Activated gamma-delta T cell treated with Interleukin-2 at 50 U/mL for 16 hours (primary cell): ENCODE measurements around the gene FRMD7.
"Not testable (repeated sequence)": the region's sequence is repeated elsewhere in the genome, so short reads cannot be mapped to it uniquely, and the experiment has no call there.

Source experiments
- DNase-seq: peaks from one replicate; pipeline ENCODE4 v3.0.0-alpha.2; 2020

The FRMD7 gene, protein sequence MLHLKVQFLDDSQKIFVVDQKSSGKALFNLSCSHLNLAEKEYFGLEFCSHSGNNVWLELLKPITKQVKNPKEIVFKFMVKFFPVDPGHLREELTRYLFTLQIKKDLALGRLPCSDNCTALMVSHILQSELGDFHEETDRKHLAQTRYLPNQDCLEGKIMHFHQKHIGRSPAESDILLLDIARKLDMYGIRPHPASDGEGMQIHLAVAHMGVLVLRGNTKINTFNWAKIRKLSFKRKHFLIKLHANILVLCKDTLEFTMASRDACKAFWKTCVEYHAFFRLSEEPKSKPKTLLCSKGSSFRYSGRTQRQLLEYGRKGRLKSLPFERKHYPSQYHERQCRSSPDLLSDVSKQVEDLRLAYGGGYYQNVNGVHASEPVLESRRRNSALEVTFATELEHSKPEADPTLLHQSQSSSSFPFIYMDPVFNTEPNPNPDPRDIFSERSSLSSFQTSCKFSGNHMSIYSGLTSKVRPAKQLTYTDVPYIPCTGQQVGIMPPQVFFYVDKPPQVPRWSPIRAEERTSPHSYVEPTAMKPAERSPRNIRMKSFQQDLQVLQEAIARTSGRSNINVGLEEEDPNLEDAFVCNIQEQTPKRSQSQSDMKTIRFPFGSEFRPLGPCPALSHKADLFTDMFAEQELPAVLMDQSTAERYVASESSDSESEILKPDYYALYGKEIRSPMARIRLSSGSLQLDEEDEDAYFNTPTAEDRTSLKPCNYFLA

GRCh38 chrX:132127743-132128142 lies at the start of gene FRMD7:
TSS of gene FRMD7 (minus strand) at chrX:132128020. CDS start at chrX:132127844, 176 bp downstream.
- DNase-seq: no peak

GRCh38 chrX:132173647-132174046 lies 45.8 kb upstream of the FRMD7 start:
- no peak for DNase-seq

- no peak for DNase-seq
Observed at GRCh38 chrX:132171881-132172280, 44.1 kb upstream of the FRMD7 start.

GRCh38 chrX:132171478-132171877 lies 43.7 kb upstream of the FRMD7 start:
- DNase-seq: no peak

- DNase-seq: no peak
Observed at GRCh38 chrX:132169554-132169953, 41.7 kb upstream of the FRMD7 start.

DNA sequence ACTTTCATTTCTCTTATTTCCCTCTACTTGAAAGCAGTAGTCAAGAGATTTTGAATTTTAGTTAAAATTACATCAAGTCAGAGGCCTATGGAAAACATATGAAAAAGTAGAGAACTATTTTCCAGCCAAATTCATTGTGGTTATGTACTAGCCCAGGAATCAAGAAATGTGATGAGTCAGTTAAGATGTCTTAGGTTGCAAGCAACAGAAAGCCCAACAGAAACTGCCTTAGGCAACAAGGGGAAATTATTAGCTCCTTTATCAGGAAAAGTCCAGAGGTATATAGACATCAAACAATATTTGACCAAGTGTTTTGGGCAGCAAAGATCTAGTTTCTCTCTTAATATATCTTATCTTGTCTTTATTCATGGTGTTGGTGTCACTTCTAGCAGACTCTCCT lies 37.8 kb upstream of the FRMD7 start:
- DNase-seq: no peak

- no peak for DNase-seq
Observed at GRCh38 chrX:132165005-132165404, 37.2 kb upstream of the FRMD7 start.

- not testable (repeated sequence) for DNase-seq
Observed at GRCh38 chrX:132163094-132163493, 35.3 kb upstream of the FRMD7 start.

GRCh38 chrX:132153166-132153565 lies 25.3 kb upstream of the FRMD7 start:
- DNase-seq: no peak

DNA sequence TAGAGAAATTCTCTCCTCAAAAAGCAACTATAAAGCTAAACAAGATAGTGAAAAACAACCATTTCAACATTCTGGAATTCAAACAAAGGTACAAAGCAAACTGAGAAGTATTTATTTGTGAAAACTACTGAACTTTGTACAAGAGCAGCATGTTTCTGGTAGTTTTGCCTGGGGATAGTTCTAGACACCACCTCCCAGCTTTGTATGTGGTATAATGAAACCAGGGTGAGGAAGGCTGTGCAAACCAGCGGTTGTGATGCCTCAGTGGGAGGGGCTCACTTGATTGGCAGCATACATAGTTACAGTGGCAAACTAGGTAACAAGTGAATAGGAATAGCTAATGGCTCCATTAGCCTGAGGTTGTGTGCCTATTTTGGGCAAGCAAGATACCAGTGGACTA lies 18.6 kb upstream of the FRMD7 start:
- no peak for DNase-seq

GRCh38 chrX:132144061-132144460 lies 16.2 kb upstream of the FRMD7 start:
- DNase-seq: no peak

- no peak for DNase-seq
Observed at GRCh38 chrX:132125906-132126305, 1.9 kb downstream of the FRMD7 start.

DNA sequence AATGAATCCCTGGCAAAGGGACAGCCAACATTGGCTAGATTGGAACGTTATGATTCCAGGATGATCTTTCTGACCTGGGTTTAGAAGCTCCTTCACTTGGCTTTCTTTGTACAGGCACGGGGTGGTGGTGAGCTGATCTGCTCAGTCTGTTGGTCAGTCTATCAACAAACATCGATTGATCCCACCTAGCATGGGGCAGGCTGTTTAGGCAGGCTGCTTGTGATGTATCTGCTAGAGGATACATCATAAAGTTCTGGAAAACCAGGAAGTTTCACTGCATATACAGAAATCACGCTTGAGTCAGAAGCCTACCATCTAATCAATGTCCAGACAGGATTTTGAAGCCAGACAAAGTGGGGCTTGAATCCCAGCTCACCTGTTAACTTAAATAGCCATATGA lies 6.9 kb downstream of the FRMD7 start:
- no peak for DNase-seq

GRCh38 chrX:132119821-132120515 lies 7.9 kb downstream of the FRMD7 start:
- no peak for DNase-seq

DNA sequence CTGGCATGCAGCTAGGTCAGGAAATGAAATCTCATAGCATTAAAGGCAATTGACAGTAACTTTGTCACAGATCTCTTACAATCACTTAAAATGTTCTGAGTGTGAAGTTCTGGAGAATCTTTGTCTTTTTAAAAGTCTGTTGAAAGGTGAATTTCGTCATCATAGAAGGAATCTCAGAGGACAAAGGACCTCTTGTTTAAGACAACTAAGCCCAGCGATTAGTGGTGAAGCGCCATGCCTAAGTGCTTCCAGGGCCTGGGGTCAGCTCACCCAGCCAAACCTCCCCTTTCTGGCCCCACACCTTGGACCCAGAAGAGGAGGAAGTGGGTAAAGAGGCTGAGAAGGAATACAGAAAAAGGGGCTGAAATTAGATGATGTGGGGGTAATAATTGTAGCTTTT lies 8.5 kb downstream of the FRMD7 start:
- DNase-seq: no peak

DNA sequence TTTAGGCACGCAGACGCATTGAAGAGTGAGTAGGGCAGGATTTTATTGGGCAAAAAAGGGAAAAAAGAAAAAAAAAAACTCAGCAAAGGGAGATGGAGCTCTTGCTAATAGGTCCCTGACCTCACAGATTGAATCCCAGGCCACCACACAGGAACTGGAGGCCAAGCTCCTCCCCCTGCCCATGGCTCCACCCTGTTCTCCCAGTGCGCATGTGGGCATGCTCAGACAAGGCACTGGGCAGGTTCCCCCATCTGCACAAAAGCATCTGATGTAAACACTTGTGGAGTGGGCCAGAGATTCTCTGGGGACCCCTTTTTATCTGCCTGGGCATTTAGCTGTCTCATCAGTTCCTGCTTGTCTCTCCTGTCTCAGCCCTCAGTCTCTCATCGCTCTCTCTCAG lies 9.5 kb downstream of the FRMD7 start:
- DNase-seq: no peak

DNA sequence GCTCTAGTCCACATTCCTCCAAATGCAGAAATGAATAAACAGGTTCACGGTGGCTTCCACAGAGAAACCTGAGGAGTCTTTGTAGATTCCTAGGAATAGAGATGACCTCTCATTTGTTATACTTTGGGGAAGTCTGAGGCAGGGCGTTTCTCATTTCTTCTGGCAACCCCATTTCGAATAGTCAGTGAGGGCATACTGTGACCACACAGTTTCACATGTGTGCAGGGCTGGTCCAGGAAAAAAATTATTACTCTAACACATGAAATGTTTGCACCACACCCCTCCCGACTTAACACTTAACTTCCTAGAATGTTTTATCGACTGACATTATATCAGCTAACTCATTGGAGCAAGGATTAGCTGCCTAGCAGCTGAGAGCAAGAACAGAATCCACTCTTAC lies 12.0 kb downstream of the FRMD7 start:
- DNase-seq: no peak

- DNase-seq: no peak
Observed at GRCh38 chrX:132114607-132115006, 13.2 kb downstream of the FRMD7 start.

- no peak for DNase-seq
Observed at GRCh38 chrX:132107291-132107690, 20.5 kb downstream of the FRMD7 start.

DNA sequence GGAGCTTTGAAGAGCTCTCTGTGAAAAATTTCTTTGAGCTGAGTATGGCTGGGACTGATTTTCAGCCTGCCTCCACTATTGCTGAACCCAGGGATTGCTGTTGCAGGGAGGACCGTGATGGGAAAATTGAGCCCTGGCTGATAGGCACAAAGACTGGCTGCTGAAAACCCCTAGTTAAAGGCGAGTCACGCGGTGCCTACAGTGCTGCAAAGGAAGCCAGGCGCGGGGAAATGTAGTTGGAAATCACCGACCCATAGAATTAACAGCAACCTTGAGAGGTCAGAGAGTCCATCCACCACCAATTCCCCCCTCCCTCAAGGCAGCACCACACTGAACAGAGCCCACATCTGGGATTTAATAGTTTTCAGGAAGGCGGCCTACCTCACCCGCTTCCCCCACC lies 26.0 kb downstream of the FRMD7 start:
- DNase-seq: no peak

DNA sequence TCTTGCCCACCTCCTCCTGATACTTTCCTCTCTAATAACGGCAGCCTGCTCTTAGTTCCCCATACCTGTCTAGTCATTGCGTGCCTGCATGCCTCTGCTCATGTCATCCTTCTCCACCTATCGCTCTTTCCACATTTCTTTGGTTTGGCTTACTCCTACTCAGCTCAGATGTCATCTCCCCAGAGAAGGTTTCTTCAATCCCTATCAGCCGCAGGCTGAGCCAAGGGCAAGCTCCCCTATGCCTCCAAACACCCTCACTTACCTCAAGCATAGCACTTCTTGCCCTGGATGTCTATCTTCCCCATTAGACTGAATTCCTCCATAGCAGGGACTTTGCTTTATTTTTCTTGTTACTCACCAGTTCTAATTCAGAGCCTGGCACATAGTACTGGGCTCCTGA lies 26.6 kb downstream of the FRMD7 start:
- DNase-seq: no peak

GRCh38 chrX:132098704-132099103 lies 29.1 kb downstream of the FRMD7 start:
- not testable (repeated sequence) for DNase-seq

- no peak for DNase-seq
Observed at GRCh38 chrX:132094164-132094563, 33.7 kb downstream of the FRMD7 start.
